ENCODE results near the gene RFT1. TPM values are rescaled to one million over a fixed set of nuclear protein-coding genes. Genes with fewer than 3 reads are reported as not detected.

The RFT1 gene
- 10 to 100 TPM; 11.8 to 12.6 TPM for total RNA-seq
- long read RNA-seq, full-length matches to known transcripts, result 30 of 43 reads
- long read RNA-seq, partial matches to known transcripts, result 2 of 43 reads
- long read RNA-seq, other reads (novel, unspliced or antisense), result 11 of 43 reads

DNA sequence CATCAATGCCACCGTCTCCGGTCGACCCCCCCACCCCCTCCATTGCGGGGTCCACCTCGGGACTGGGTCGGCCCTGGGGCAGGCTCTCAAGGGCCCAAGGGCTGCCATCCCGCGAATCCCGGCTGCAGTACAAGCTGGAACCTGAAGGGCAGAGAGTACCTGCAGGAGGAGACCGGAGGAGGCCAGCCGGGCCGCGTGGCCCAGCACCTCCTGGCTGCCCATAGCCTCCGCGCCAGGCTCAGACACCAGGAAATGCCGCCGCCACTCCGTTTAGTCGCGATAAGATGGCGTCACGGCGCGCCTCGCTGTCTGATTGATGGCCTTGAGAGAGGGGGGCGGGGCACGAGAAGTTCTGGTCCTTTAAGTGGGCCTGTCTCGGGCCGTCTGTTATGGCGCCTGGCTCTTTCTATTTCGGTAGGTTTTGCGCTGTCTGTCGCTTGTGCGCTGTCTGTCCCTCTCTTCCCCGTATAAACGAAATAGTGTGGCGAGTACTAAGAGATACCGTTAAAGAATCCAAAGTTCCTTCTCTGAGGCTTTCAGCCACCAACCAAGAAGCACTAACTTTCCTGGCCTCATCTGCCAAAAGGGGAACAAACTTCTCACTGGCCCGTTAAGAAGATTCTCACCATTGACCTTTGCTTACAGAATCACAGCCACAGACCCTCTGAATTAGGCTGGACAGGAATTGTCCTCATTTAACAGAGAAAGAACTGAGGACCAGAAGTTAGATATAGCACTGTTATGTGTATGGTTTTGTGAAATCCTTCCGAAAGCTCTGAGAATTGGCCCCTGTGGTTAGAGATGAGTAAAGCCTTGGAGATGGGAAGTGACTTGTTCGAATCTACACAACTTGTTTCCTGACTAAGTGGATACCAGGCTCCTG lies at the start of gene RFT1:
TSS of gene RFT1 (minus strand) at position 257 of the 883 bp plus-strand sequence. CDS start at position 222, 35 bp downstream.
- DNase-seq, result peak; percentile 99
- ATAC-seq, result peak; percentile 97
- intact Hi-C loops (cut with DNase I), result loop anchor here (5.0 kb wide), 1 partner anchor 67 kb away; no protein-coding TSS in a partner anchor

DNA sequence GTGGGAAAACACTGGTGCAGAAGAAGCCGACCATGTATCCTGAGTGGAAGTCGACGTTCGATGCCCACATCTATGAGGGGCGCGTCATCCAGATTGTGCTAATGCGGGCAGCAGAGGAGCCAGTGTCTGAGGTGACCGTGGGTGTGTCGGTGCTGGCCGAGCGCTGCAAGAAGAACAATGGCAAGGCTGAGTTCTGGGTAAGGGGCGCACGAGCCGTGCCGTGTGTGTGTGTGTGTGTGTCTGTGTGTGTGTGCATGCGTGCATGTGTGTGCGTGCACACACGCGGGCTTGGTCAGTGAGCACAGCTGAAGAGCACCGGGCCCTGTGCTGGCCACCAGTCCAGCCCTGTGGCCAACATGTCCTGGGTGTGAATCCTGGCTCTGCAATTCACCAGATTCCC lies 49.3 kb upstream of the RFT1 start:
- intact Hi-C loops (cut with DNase I), result no loop called here
- no peak for DNase-seq
- ATAC-seq, result no peak

DNA sequence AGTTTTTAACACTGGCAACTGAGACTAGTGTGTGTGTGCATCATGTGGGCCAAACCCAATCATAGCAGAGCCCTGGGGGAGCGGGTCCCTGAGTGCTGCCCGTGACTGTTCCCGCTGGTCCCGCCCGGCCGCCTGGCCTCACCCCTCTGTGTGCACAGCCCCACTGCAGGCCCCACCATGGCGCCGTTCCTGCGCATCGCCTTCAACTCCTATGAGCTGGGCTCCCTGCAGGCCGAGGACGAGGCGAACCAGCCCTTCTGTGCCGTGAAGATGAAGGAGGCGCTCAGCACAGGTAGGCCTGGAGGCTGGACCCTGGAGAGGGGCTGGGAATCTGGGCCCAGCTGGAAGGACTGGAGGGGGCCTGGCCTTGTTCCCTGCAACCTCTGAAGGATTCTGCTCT lies 48.0 kb upstream of the RFT1 start:
- intact Hi-C loops (cut with DNase I), result no loop called here
- no peak for DNase-seq
- ATAC-seq, result no peak

DNA sequence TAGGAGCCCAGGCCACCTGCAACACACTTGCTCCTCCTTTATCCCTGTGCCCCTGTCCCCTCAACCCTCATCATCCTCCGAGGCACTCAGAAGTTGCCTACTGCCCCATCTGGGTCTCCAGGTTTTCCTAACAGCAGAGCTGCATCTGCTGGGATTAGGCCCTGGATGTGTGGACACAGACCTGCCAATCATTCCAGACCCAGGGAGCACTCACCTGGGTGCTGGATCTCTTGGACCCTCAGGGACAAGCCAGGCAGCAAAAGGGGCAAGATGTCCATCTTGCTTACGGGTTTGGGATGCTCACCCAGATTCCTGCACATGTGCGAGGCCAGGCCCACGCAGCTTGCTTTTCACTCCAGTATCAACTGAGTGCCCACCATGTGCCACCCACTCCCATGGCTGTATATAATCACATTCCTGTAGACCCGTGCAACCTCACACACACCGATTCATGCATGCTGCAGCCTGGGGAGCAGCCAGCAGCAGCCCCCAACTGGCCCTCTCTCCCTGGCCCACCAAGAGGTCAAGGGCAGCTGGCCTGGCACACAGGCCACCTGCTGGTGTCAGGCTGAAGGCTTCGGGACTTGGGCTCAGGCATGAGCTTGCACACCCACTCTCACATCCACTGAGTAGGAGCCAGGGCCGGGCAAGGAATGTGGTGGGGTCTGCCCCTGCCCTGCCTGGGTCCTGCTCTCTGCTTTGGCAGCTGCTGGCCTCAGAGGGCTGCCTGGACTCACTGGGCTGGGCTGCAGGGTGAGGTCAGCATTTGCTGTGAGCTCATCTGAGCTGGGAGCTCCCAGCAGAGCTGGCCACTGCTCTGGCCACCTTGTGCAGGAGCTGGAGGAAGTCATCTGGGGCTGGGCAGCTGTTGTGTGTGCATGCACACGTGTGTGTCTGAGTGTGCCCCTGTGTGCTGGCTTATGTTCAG lies 45.6 kb upstream of the RFT1 start:
- DNase-seq (no peak), ATAC-seq (no peak)
- intact Hi-C loops (cut with DNase I), result no loop called here

- no peak for ATAC-seq
- intact Hi-C loops (cut with DNase I), result no loop called here
Observed at GRCh38 chr3:53174346-53175250, 44.4 kb upstream of the RFT1 start.

DNA sequence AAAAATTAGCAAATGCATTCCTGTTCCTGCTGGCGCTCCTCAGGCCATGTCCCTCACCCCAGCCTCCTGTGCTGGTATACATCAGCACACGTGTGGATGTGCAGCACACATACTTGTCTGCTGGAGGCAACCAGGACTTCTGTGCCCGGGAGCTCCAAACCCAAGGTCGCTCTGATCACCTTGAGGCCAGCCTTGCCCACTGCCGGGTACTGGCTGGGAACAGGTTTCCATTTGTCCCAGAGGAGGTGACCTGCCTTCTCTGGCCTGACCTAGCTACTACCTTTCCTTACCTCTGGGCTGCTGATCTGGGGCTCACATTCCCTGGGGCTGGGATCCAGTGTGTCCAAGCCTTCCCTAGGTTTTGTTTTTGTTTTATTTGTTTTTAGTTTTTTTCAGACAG lies 42.9 kb upstream of the RFT1 start:
- no peak for DNase-seq
- intact Hi-C loops (cut with DNase I), result no loop called here
- ATAC-seq, result no peak

More at GRCh38 chr3:53174346-53175250, 44.4 kb upstream of the RFT1 start:
- no peak for DNase-seq

DNA sequence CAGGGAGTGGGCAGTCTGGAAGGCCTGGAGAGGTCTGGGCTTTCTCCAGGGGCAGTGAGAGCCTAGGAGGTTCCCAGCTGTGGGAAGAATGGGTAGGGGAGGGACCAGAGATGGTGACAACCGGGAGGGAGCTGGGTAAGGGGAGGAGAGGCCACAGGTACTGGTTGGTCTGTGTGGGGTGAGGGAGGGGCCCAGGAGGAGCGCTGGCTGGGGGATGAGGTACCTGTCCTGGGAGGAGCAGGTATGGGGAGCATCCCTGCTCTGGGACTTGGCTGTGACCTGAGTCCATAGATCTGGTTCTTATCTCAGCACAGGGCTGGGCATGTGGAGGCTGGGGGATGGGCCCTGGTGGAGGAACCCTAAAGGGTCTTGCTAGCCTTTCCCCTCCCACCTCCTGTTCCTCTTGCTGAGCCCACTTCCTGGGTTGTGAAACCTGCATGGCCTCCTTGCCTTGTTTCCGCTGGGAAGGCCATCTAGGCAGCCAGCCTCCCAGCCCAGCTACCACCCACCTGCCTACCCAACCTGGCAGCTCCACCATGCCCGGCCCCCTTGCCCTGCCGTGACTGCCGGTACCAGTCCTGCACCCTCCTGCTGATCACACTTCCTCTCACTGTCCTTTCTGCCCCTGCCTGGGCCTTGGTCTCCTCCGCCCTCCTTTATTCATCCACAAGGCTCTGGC lies 41.7 kb upstream of the RFT1 start:
- DNase-seq (no peak), ATAC-seq (no peak)
- intact Hi-C loops (cut with DNase I), result no loop called here

DNA sequence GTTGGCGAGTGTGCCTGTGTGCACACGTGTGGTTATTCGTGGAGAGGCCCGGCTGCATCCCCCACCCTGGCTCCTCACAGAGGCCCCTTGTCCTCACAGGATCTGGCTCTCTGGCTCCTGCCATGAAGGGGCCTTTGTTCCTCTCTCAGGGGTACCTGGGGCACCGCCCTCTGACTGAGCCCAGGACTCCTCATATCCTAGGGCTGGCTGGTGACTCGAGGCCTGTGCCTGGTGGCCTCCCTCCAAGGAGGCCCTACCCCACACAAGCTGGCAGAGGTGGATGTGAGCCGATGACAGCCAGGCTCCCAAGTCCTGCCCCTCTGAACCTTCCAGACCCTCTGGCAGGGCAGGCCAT lies 40.8 kb upstream of the RFT1 start:
- intact Hi-C loops (cut with DNase I), result no loop called here
- DNase-seq (no peak), ATAC-seq (no peak)

GRCh38 chr3:53170325-53171063 lies 40.3 kb upstream of the RFT1 start:
- intact Hi-C loops (cut with DNase I), result no loop called here
- ATAC-seq (peak in 1 of 2 donors; percentile 5), DNase-seq (no peak)

DNA sequence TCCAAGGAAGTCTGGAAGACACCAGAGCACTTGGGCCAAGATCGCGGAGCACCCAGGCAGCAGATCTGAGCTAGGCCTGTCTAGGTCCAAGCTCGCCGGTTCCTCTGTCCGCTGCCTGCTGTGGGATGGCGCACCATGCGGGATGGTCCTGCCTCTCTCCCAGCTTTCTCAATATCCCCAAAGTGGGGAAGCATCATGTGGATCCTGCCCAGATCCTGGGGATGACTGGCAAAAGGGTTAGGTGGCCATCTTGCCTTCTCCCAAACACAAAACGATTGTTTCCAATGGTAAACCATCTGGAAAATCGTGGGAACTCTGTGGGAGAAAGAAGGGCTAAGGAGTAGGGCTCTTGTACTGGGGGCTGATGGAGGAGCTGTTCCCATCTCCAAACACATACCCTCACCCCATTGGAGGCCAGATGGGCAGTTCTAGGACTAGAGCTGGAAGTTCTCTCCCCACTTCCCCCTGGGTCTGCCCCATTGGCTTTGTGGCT lies 39.6 kb upstream of the RFT1 start:
- ATAC-seq (no peak), DNase-seq (no peak)
- intact Hi-C loops (cut with DNase I), result no loop called here

GRCh38 chr3:53169045-53169831 lies 39.0 kb upstream of the RFT1 start:
- DNase-seq (no peak), ATAC-seq (peak in 1 of 2 donors; percentile 23)
- intact Hi-C loops (cut with DNase I), result no loop called here

GRCh38 chr3:53168175-53168923 lies 38.1 kb upstream of the RFT1 start:
- ATAC-seq, result peak in 1 of 2 donors; percentile 10
- DNase-seq, result no peak
- intact Hi-C loops (cut with DNase I), result no loop called here

GRCh38 chr3:53167418-53168174 lies 37.4 kb upstream of the RFT1 start:
- intact Hi-C loops (cut with DNase I), result no loop called here
- DNase-seq (no peak), ATAC-seq (no peak)

DNA sequence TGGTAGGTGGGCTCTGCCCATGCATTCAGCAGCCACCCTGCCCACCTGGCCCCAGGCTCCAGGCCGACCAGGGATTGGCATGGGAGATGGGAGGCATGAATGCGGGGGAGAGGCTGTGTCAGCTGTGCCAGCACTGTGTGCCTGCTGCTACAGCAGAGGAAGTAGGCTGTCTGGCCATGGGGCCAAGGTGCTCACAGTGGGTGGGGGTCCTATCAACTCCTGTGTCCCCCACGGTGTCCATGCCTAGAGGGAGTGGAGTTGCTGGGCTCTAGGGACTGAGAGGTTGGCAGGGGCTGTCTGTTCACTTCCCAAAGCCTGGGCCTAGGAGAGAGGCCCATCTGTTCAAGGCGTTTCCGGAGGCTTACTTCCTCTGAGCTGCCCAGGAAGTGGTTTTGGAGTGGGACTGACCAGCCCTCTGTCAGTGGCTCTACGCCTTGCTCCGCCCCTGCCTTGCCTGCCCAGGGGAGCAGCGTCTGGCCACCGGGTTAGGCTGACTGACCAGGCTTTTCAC lies 36.6 kb upstream of the RFT1 start:
- intact Hi-C loops (cut with DNase I), result no loop called here
- DNase-seq, result peak; percentile 79
- peak; percentile 77 to 80 for ATAC-seq

- no peak for ATAC-seq
- intact Hi-C loops (cut with DNase I), result no loop called here
- DNase-seq, result no peak
Observed at GRCh38 chr3:53166206-53166605, 36.0 kb upstream of the RFT1 start.

Measured in left cardiac atrium (tissue), 4 donors.